ENCODE measurements around the gene RPTOR.

GRCh38 chr17:80872001-80872500 is 327.4 kb downstream of the RPTOR start:
- TF ChIP-seq CTCF (IDR thresholded peaks at IDR 0.05) (no peak), POLR2A (IDR thresholded peaks at IDR 0.05) (no peak)
